Activated B cell treated with CpG ODN at 0.5 μM for 24 hours (primary cell): Measurements from ENCODE around the gene B4GALNT4. TPM values are rescaled to one million over a fixed set of nuclear protein-coding genes. Genes with fewer than 3 reads are reported as not detected.

Experiments used
- ATAC-seq: fragments of 200-7000 bp; cut with Tn5 transposase; one replicate; pipeline ENCODE4 v1.10.0; 2021; ENCODE audit warnings: low read depth, mild to moderate bottlenecking, moderate library complexity
- CTCF ChIA-PET: fragments of 350-600 bp; sonication (Branson Sonifier 250); formaldehyde crosslinking; loops from one replicate; lab custom pipeline; 2021; ENCODE audit warnings: antibody characterized with exemption; lab: Charles Lee
- POLR2A ChIA-PET: fragments of 350-600 bp; sonication (Branson Sonifier 250); formaldehyde crosslinking; loops from one replicate; lab custom pipeline; 2021; ENCODE audit warnings: antibody characterized with exemption; lab: Charles Lee
- DNase-seq: peaks from one replicate; pipeline ENCODE4 v3.0.0; 2022
- H3K27ac Mint-ChIP-seq: one replicate; pipeline ENCODE4 v1.8.0; 2020; ENCODE audit warnings: mixed read lengths
- H3K27me3 Mint-ChIP-seq: one replicate; pipeline ENCODE4 v1.8.0; 2021; ENCODE audit warnings: mixed read lengths
- H3K36me3 Mint-ChIP-seq: one replicate; pipeline ENCODE4 v1.8.0; 2021; ENCODE audit warnings: low read depth, mixed read lengths
- H3K4me1 Mint-ChIP-seq: one replicate; pipeline ENCODE4 v1.8.0; 2021; ENCODE audit warnings: mixed read lengths
- H3K4me3 Mint-ChIP-seq: one replicate; pipeline ENCODE4 v1.8.0; 2020; ENCODE audit warnings: mild to moderate bottlenecking, mixed read lengths
- H3K9me3 Mint-ChIP-seq: one replicate; pipeline ENCODE4 v1.8.0; 2020; ENCODE audit warnings: mixed read lengths
- CTCF ChIP-seq: fragments of 200-600 bp; IDR thresholded peaks from one replicate; pipeline ENCODE4 v1.8.0; 2022; ENCODE audit warnings: antibody characterized with exemption, mild to moderate bottlenecking
- intact Hi-C: fragments of 100-400 bp; cut with micrococcal nuclease; formaldehyde crosslinking; loops from one replicate; pipeline ENCODE4 v1.15.1; 2024
- total RNA-seq: library from RNA; stranded (reverse); gene quantifications from 2 replicates; pipeline ENCODE4 v1.2.3, GENCODE V29; 2022

The B4GALNT4 gene
- total RNA-seq, 1 donor from 2014 or later: not detected

- POLR2A ChIA-PET: interaction anchor here (0.6 to 2.2 kb wide), 17 partner anchors 8 to 402 kb away, joined by 3 to 50 read pairs (median 5); partner anchors contain the start of genes ANO9, BET1L, HRAS and LRRC56
- Mint-ChIP-seq H3K27ac (peak overlapping the region; percentile 35), H3K4me1 (peaks cover 3% of the 10 kb centered on the region), H3K36me3 (no peaks in the 10 kb centered on the region), H3K9me3 (no peaks in the 10 kb centered on the region), H3K4me3 (peak overlapping the region; percentile 60), H3K27me3 (no peaks in the 10 kb centered on the region)
- intact Hi-C loops: loop anchor here (1.0 to 2.0 kb wide), 7 partner anchors 8 to 200 kb away; partner anchors contain the start of genes BET1L, PHRF1, PSMD13 and RIC8A
- peak; percentile 76 for DNase-seq
- CTCF ChIA-PET: interaction anchor here (0.6 to 1.5 kb wide), 5 partner anchors 9 to 157 kb away, joined by 3 to 8 read pairs (median 5); no protein-coding TSS in a partner anchor
- TF ChIP-seq CTCF: no peak
- ATAC-seq: peak; percentile 85
Observed at GRCh38 chr11:406796-407650, 37.7 kb downstream of the B4GALNT4 start.

GRCh38 chr11:407651-408123 is 38.4 kb downstream of the B4GALNT4 start:
- ChIA-PET CTCF (interaction anchor here (1.1 to 1.5 kb wide), 4 partner anchors 9 to 157 kb away, joined by 3 to 8 read pairs (median 4); no protein-coding TSS in a partner anchor), POLR2A (interaction anchor here (0.6 to 2.2 kb wide), 15 partner anchors 7 to 402 kb away, joined by 3 to 50 read pairs (median 6); partner anchors contain the start of genes ANO9, BET1L, HRAS and LRRC56)
- Mint-ChIP-seq H3K4me1 (peaks cover 3% of the 10 kb centered on the region), H3K9me3 (no peaks in the 10 kb centered on the region), H3K27me3 (no peaks in the 10 kb centered on the region), H3K27ac (no peak overlapping the region), H3K4me3 (peak overlapping the region; percentile 60), H3K36me3 (no peaks in the 10 kb centered on the region)
- ATAC-seq: no peak
- TF ChIP-seq CTCF: no peak
- no peak for DNase-seq
- intact Hi-C loops: loop anchor here (1.0 to 2.0 kb wide), 7 partner anchors 8 to 200 kb away; partner anchors contain the start of genes BET1L, PHRF1, PSMD13 and RIC8A

GRCh38 chr11:408154-409007 is 39.1 kb downstream of the B4GALNT4 start:
- CTCF ChIA-PET: no interaction called here
- Mint-ChIP-seq H3K4me1 (peaks cover 8% of the 10 kb centered on the region), H3K27ac (no peak overlapping the region), H3K36me3 (no peaks in the 10 kb centered on the region), H3K27me3 (no peaks in the 10 kb centered on the region), H3K9me3 (no peaks in the 10 kb centered on the region), H3K4me3 (no peak overlapping the region)
- ATAC-seq (no peak), DNase-seq (no peak)
- no peak for TF ChIP-seq CTCF
- intact Hi-C loops: no loop called here
- POLR2A ChIA-PET: interaction anchor here (1.7 to 2.2 kb wide), 4 partner anchors 8 to 128 kb away, joined by 13 to 50 read pairs (median 18); partner anchors contain the start of genes HRAS, LRRC56, PTDSS2 and RNH1

- H3K27ac Mint-ChIP-seq: no peak overlapping the region
Observed at GRCh38 chr11:409008-409599, 39.8 kb downstream of the B4GALNT4 start.

More at GRCh38 chr11:409008-409599, 39.8 kb downstream of the B4GALNT4 start:
- peaks cover 9% of the 10 kb centered on the region for H3K4me1 Mint-ChIP-seq
- no peaks in the 10 kb centered on the region for H3K36me3 Mint-ChIP-seq
- H3K4me3 Mint-ChIP-seq: no peak overlapping the region
- ChIA-PET CTCF (no interaction called here), POLR2A (no interaction called here)
- H3K9me3 Mint-ChIP-seq: no peaks in the 10 kb centered on the region
- intact Hi-C loops: no loop called here
- TF ChIP-seq CTCF: no peak
- H3K27me3 Mint-ChIP-seq: no peaks in the 10 kb centered on the region
- no peak for ATAC-seq
- no peak for DNase-seq
